DND-41 (cell line): Measurements from ENCODE around the gene SEC31B.

ENCODE experiments used
- EZH2 ChIP-seq: IDR thresholded peaks from 3 replicates; pipeline ENCODE4 v1.6.1; 2012; ENCODE audit warnings: borderline replicate concordance, low read depth, mild to moderate bottlenecking, moderate library complexity, low read length, inconsistent platforms; ENCODE audit not compliant: severe bottlenecking
- TF ChIP-seq, protein P1 (sequence below): IDR thresholded peaks from 2 replicates; pipeline ENCODE4 v1.5.1; 2012; ENCODE audit warnings: borderline replicate concordance, low read length, moderate library complexity, mild to moderate bottlenecking; ENCODE audit not compliant: poor library complexity, severe bottlenecking; ENCODE audit errors: extremely low read depth

DNA sequence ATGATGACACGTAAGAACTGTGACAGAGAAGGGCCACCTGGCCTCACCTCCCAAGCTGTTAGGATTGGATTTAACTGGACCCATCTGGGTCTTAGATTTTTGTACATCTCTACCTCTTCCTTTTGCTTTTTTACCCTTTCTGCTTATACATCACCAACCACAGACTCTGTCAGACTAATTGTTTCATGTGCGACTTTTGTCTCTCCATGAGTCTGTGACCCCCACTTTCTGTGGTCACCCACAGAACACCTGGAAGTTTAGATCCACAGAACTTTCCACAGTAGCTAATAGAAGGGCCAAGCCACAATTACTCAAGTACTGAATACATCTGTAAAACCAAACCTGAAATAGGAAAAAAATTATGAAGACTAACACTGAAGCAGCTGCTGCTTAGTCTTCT is 23.1 kb downstream of the SEC31B start:
- TF ChIP-seq EZH2 = no peak
- TF ChIP-seq, protein P1, sequence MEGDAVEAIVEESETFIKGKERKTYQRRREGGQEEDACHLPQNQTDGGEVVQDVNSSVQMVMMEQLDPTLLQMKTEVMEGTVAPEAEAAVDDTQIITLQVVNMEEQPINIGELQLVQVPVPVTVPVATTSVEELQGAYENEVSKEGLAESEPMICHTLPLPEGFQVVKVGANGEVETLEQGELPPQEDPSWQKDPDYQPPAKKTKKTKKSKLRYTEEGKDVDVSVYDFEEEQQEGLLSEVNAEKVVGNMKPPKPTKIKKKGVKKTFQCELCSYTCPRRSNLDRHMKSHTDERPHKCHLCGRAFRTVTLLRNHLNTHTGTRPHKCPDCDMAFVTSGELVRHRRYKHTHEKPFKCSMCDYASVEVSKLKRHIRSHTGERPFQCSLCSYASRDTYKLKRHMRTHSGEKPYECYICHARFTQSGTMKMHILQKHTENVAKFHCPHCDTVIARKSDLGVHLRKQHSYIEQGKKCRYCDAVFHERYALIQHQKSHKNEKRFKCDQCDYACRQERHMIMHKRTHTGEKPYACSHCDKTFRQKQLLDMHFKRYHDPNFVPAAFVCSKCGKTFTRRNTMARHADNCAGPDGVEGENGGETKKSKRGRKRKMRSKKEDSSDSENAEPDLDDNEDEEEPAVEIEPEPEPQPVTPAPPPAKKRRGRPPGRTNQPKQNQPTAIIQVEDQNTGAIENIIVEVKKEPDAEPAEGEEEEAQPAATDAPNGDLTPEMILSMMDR = no peak
